Measurements from ENCODE around the gene SHANK1.

DNA sequence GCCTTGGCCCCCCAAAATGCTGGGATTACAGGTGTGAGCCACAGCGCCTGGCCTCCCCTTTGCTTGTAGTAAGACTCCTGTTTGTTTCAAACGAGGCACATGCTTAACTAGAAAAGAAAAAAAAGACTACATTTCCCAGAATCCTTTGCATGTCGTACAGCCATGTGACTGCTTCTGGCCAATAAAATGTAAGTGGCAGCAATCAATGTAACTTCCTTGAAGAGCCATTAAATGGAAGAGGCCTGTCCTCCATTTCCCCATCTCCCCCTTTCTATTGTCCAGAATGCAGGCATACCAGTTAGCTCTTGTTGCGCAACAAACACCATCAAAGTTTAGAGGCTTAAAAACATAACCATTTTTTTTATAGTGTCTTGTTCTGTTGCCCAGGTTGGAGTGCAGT lies 40.3 kb upstream of the SHANK1 start:
- no peak for TF ChIP-seq ZNF274 (IDR thresholded peaks at IDR 0.05; ENCODE audit: low read depth, low read length)
- no peak for TF ChIP-seq SUZ12 (IDR thresholded peaks at IDR 0.05; ENCODE audit: extremely low read depth, insufficient read depth, insufficient read length)
- peak; percentile 32 for TF ChIP-seq YY1 (IDR thresholded peaks at IDR 0.05; ENCODE audit: insufficient read depth, insufficient read length)

Measured in NT2/D1 (cell line).